LNCAP (cell line): Measurements from ENCODE around the gene ZNF343.
A peak's percentile ranks its signal among the peaks of the same experiment; 100 is the strongest.

Experiments used
- CTCF ChIP-seq: fragments of 450-650 bp; IDR thresholded peaks from 2 replicates; pipeline ENCODE4 v1.5.1; 2017; ENCODE audit warnings: mild to moderate bottlenecking

ZNF343 gene

GRCh38 chr20:2524709-2525506 lies 16.2 kb upstream of the ZNF343 start:
- TF ChIP-seq CTCF, result no peak

GRCh38 chr20:2523919-2524708 lies 15.4 kb upstream of the ZNF343 start:
- TF ChIP-seq CTCF, result peak; percentile 95

GRCh38 chr20:2521369-2522305 lies 12.9 kb upstream of the ZNF343 start:
- peak; percentile 96 for TF ChIP-seq CTCF

GRCh38 chr20:2520617-2521016 lies 11.9 kb upstream of the ZNF343 start:
- no peak for TF ChIP-seq CTCF

- TF ChIP-seq CTCF, result no peak
Observed at GRCh38 chr20:2519115-2519809, 10.5 kb upstream of the ZNF343 start.

GRCh38 chr20:2518558-2518957 lies 9.8 kb upstream of the ZNF343 start:
- no peak for TF ChIP-seq CTCF
